ENCODE data around the gene RNU6-7. TPM values are rescaled to one million over a fixed set of nuclear protein-coding genes. Genes with fewer than 3 reads are reported as not detected.

The RNU6-7 gene
- total RNA-seq, 1 experiment from 2014 or later: not detected

DNA sequence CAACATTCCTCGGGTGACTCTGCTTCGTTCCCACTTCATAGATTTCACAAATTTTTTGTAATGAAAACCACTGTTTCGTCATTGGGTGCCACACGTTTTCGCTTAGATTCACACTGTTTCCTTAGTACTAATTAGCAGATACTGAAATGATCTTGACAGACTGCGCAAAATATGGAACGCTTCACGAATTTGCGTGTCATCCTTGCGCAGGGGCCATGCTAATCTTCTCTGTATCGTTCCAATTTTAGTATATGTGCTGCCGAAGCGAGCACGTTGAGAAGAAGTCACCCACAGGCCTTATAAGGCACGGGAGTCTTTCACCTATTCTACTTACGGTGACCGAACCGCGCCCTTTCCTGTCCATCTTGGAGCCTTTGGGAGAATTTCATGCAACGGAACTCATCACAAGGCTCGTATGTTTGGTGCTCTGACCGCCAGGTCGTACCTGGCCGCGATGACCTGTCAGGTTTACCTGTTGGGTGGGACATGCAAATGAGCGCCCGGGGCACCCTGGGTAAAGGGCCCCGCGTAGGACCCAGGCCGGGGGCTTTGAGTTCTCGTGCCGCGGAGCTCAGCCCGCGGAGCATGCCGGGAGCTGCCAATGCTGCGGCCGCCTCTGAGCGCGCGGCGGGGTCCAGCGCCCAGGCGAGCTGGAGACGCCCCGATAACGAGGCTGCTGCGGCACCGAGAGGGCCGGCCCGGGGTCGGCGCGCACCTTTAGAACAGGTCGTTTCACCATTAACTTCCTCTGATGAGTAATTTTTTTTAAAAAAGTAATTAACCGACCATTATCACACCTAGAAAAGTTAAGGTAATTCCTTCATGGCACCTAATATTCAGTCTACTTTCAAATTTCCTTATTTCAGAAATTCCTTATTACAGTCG, 1.4 kb downstream of the RNU6-7 start, which contains the start of gene RNU6-8:
Gene RNU6-8, minus strand, starts transcription at position 272 of the 885 bp plus-strand sequence.
- Histone ChIP-seq H3K79me1 (ENCODE audit: insufficient read depth, low read depth, low read length, poor library complexity, severe bottlenecking) (no peaks in the 10 kb centered on the region), H3K79me2 (ENCODE audit: insufficient read depth, low read length) (no peaks in the 10 kb centered on the region), H3K14ac (ENCODE audit: insufficient read depth, low read length) (peak within 1 kb of the TSS; percentile 99), H3K4me2 (ENCODE audit: insufficient read depth, insufficient read length, low read length) (peak within 1 kb of the TSS; percentile 98), H3K56ac (ENCODE audit: insufficient read length, low read depth, low read length) (no peak within 1 kb of the TSS), H2BK15ac (ENCODE audit: low read depth, low read length) (no peak within 1 kb of the TSS), H3K23me2 (ENCODE audit: insufficient read length, low read depth, low read length, poor library complexity, severe bottlenecking) (peaks cover 15% of the 10 kb centered on the region), H2AK5ac (ENCODE audit: insufficient read length, low read length) (no peak within 1 kb of the TSS), H3K9me3 (ENCODE audit: control insufficient read depth, low read depth, low read length) (no peaks in the 10 kb centered on the region), H4K8ac (replicated peaks; ENCODE audit: insufficient read length, low read depth, low read length) (no peak within 1 kb of the TSS), H2AFZ (ENCODE audit: low read length) (peak within 1 kb of the TSS; percentile 79), H2BK12ac (ENCODE audit: insufficient read length, low read depth, low read length) (peak within 1 kb of the TSS; percentile 90), H3K4ac (ENCODE audit: low read depth, low read length) (no peak within 1 kb of the TSS), H3K4me1 (ENCODE audit: insufficient read depth, low read length) (no peaks in the 10 kb centered on the region), H2BK120ac (ENCODE audit: low read depth, low read length, poor library complexity, severe bottlenecking) (no peak within 1 kb of the TSS), H4K20me1 (ENCODE audit: control insufficient read depth, insufficient read depth, insufficient read length) (no peaks in the 10 kb centered on the region), H3K27ac (ENCODE audit: insufficient read length, low read depth, low read length) (no peak within 1 kb of the TSS), H2BK5ac (ENCODE audit: insufficient read length, low read length) (peak within 1 kb of the TSS; percentile 94), H4K91ac (ENCODE audit: insufficient read length, low read depth, low read length) (no peak within 1 kb of the TSS), H4K5ac (ENCODE audit: insufficient read length, low read depth, low read length) (peak within 1 kb of the TSS; percentile 83), H2BK20ac (ENCODE audit: low read depth, low read length, poor library complexity, severe bottlenecking) (no peak within 1 kb of the TSS), H3K18ac (ENCODE audit: insufficient read length, low read depth, low read length) (peak within 1 kb of the TSS; percentile 99), H3K27me3 (ENCODE audit: insufficient read depth, low read length) (no peaks in the 10 kb centered on the region), H3K23ac (ENCODE audit: insufficient read length, low read depth, low read length) (no peak within 1 kb of the TSS), H3K9ac (ENCODE audit: extremely low read depth, insufficient read length, low read length) (peak within 1 kb of the TSS; percentile 96), H3T11ph (ENCODE audit: low read length) (no peak within 1 kb of the TSS)
- TF ChIP-seq, protein P1, sequence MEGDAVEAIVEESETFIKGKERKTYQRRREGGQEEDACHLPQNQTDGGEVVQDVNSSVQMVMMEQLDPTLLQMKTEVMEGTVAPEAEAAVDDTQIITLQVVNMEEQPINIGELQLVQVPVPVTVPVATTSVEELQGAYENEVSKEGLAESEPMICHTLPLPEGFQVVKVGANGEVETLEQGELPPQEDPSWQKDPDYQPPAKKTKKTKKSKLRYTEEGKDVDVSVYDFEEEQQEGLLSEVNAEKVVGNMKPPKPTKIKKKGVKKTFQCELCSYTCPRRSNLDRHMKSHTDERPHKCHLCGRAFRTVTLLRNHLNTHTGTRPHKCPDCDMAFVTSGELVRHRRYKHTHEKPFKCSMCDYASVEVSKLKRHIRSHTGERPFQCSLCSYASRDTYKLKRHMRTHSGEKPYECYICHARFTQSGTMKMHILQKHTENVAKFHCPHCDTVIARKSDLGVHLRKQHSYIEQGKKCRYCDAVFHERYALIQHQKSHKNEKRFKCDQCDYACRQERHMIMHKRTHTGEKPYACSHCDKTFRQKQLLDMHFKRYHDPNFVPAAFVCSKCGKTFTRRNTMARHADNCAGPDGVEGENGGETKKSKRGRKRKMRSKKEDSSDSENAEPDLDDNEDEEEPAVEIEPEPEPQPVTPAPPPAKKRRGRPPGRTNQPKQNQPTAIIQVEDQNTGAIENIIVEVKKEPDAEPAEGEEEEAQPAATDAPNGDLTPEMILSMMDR (conservative IDR thresholded peaks at IDR 0.05): no peak
- Mint-ChIP-seq H3K4me1 (peaks cover 25 to 28% of the 10 kb centered on the region in 2 experiments), H3K4me3 (peak within 1 kb of the TSS; percentile 76 to 97), H3K9me3 (no peaks in the 10 kb centered on the region; a peak in 1 of 5 replicates), H3K36me3 (ENCODE audit: insufficient read depth in 1 of 3, low read depth in 3 of 3) (no peaks in the 10 kb centered on the region), H3K27me3 (ENCODE audit: low read depth) (peaks cover 10% of the 10 kb centered on the region), H3K27ac (peak within 1 kb of the TSS; percentile 100)
- peak; percentile 93 for DNase-seq
- WGBS (ENCODE audit: extremely low coverage, insufficient read length, low lambda C conversion rate): no CpG with 5 or more reads among the region's 57 CpGs
